ENCODE measurements around the gene SAMD13. TPM values are rescaled to one million over a fixed set of nuclear protein-coding genes. Genes with fewer than 3 reads are reported as not detected.

SAMD13 gene
- total and polyA plus RNA-seq, 8 donors = 1.4 to 9.0 (median 4.1) TPM; not detected in 2

GRCh38 chr1:84278905-84279304 is 22.6 kb upstream of the SAMD13 start:
- Histone ChIP-seq H3K4me1 (peaks cover 0 to 20% (median 0%) of the 10 kb centered on the region in 4 donors), H3K27me3 (no peaks in the 10 kb centered on the region), H3K9me3 (no peaks in the 10 kb centered on the region), H3K36me3 (no peaks in the 10 kb centered on the region), H3K27ac (peak overlapping the region in 3 of 5 donors; percentile 9 to 38 (median 38)), H3K4me3 (no peak overlapping the region)
- 26 to 50% (median 28%) methylated on average over 7 of the region's 7 CpGs for WGBS, 5 donors
- intact Hi-C loops (cut with DNase I; ENCODE audit: low total_unique reads) = no loop called here
- TF ChIP-seq POLR2AphosphoS5 (IDR thresholded peaks at IDR 0.05) = peak in 1 of 3 donors; percentile 8
- TF ChIP-seq CTCF (IDR thresholded peaks at IDR 0.05) = no peak
- no peak for TF ChIP-seq EP300 (IDR thresholded peaks at IDR 0.05)
- no peak for DNase-seq

GRCh38 chr1:84280912-84281311 is 20.6 kb upstream of the SAMD13 start:
- Histone ChIP-seq H3K36me3 (no peaks in the 10 kb centered on the region), H3K4me1 (peaks cover 0 to 20% (median 0%) of the 10 kb centered on the region in 4 donors), H3K4me3 (no peak overlapping the region), H3K27me3 (no peaks in the 10 kb centered on the region), H3K27ac (no peak overlapping the region), H3K9me3 (no peaks in the 10 kb centered on the region)
- intact Hi-C loops (cut with DNase I; ENCODE audit: low total_unique reads) = no loop called here
- TF ChIP-seq CTCF (IDR thresholded peaks at IDR 0.05) = no peak
- no peak for TF ChIP-seq POLR2A (IDR thresholded peaks at IDR 0.05)
- no peak for TF ChIP-seq POLR2AphosphoS5 (IDR thresholded peaks at IDR 0.05)
- no peak for TF ChIP-seq EP300 (IDR thresholded peaks at IDR 0.05)
- DNase-seq = no peak

- DNase-seq = no peak
- Histone ChIP-seq H3K27ac (no peak overlapping the region), H3K4me3 (no peak overlapping the region), H3K36me3 (no peaks in the 10 kb centered on the region), H3K4me1 (peaks cover 0 to 12% (median 0%) of the 10 kb centered on the region in 4 donors), H3K9me3 (peaks cover 0 to 14% (median 11%) of the 10 kb centered on the region in 4 donors), H3K27me3 (no peaks in the 10 kb centered on the region)
- WGBS, 5 donors = 93 to 100% (median 98%) methylated on average over 1 of the region's 1 CpG
- TF ChIP-seq POLR2AphosphoS5 (IDR thresholded peaks at IDR 0.05) (no peak), POLR2A (IDR thresholded peaks at IDR 0.05) (no peak), CTCF (IDR thresholded peaks at IDR 0.05) (no peak), EP300 (IDR thresholded peaks at IDR 0.05) (no peak)
- intact Hi-C loops (cut with DNase I; ENCODE audit: low total_unique reads) = no loop called here
Measured at GRCh38 chr1:84282780-84283333, 18.7 kb upstream of the SAMD13 start.

- peaks cover 0 to 7% (median 0%) of the 10 kb centered on the region in 4 donors for H3K4me1 ChIP-seq
- no peak overlapping the region for H3K27ac ChIP-seq
- no peak overlapping the region for H3K4me3 ChIP-seq
- WGBS, 5 donors = 70 to 88% (median 79%) methylated on average over 1 of the region's 1 CpG
- H3K36me3 ChIP-seq = no peaks in the 10 kb centered on the region
- peaks cover 0 to 19% (median 13%) of the 10 kb centered on the region in 4 donors for H3K9me3 ChIP-seq
- intact Hi-C loops (cut with DNase I; ENCODE audit: low total_unique reads) = no loop called here
- DNase-seq = no peak
- H3K27me3 ChIP-seq = no peaks in the 10 kb centered on the region
- TF ChIP-seq EP300 (IDR thresholded peaks at IDR 0.05) = no peak
- TF ChIP-seq POLR2A (IDR thresholded peaks at IDR 0.05) = no peak
- no peak for TF ChIP-seq POLR2AphosphoS5 (IDR thresholded peaks at IDR 0.05)
- TF ChIP-seq CTCF (IDR thresholded peaks at IDR 0.05) = no peak
Measured at GRCh38 chr1:84283381-84283780, 18.1 kb upstream of the SAMD13 start.
